GM12878 (cell line): ENCODE measurements around the gene SLC37A3. TPM values are rescaled to one million over a fixed set of nuclear protein-coding genes. Genes with fewer than 3 reads are reported as not detected.

ENCODE experiments used
- ATAC-seq: fragments of 200-7000 bp; cut with Tn5 transposase; 3 replicates; pipeline ENCODE4 v1.9.1; 2020; ENCODE audit warnings: mild to moderate bottlenecking, moderate library complexity
- BruUV-seq: library from RNA; stranded (reverse); fragments of 400-500 nt; replicated peaks from 2 replicates; lab custom pipeline; 2021; lab: Mats Ljungman, UMichigan
- CTCF ChIA-PET: fragments of 300-600 bp; sonication (Branson Sonifier 250); formaldehyde crosslinking; extraction: SDS; loops from one replicate; lab custom pipeline; 2021; ENCODE audit warnings: inconsistent platforms; lab: Yijun Ruan, JAX
- POLR2A ChIA-PET: fragments of 350-600 bp; formaldehyde crosslinking; extraction: SDS; loops from one replicate; lab custom pipeline; 2021; ENCODE audit warnings: inconsistent platforms; lab: Charles Lee
- RAD21 ChIA-PET: fragments of 300-600 bp; sonication (Branson Sonifier 250); formaldehyde crosslinking; loops from one replicate; lab custom pipeline; 2023; ENCODE audit warnings: antibody characterized with exemption; ENCODE audit not compliant: unreplicated experiment; lab: Charles Lee
- SMC1A ChIA-PET: fragments of 300-600 bp; sonication (Branson Sonifier 250); formaldehyde crosslinking; loops from one replicate; lab custom pipeline; 2023; ENCODE audit not compliant: unreplicated experiment, uncharacterized antibody; lab: Charles Lee
- DNase-seq: peaks from one replicate; pipeline ENCODE4 v3.0.0-alpha.2; 2011; ENCODE audit warnings: low read depth, low spot score
- FAIRE-seq: peaks from 3 replicates; lab custom pipeline; 2011; peaks lifted over from hg19 to GRCh38; lab: Jason Lieb, UNC
- H2AFZ ChIP-seq: 2 replicates; pipeline ENCODE4 v1.6.0; 2011; ENCODE audit warnings: low read depth, low read length, control low read depth; ENCODE audit not compliant: control insufficient read depth
- H3K27ac ChIP-seq: 2 replicates; pipeline ENCODE4 v1.5.1; 2011; ENCODE audit warnings: control low read depth; ENCODE audit not compliant: control insufficient read depth, insufficient read depth
- H3K27me3 ChIP-seq, 2 experiments: replicated peaks in 1 of 2; 2 replicates each; pipeline versions ENCODE4 v1.6.0 to v1.6.1; 2011; ENCODE audit warnings: low read length in 1 of 2; ENCODE audit not compliant: control insufficient read depth in 2 of 2, insufficient read depth in 2 of 2
- H3K36me3 ChIP-seq, 2 experiments: 2 replicates each; pipeline ENCODE4 v1.5.1; 2011; ENCODE audit warnings: low read length in 1 of 2; ENCODE audit not compliant: control insufficient read depth in 2 of 2, insufficient read depth in 2 of 2
- H3K4me1 ChIP-seq: 2 replicates; pipeline ENCODE4 v1.6.1; 2011; ENCODE audit warnings: mild to moderate bottlenecking, low read length, moderate library complexity, mixed read lengths; ENCODE audit not compliant: control insufficient read depth, insufficient read depth
- H3K4me2 ChIP-seq: 2 replicates; pipeline ENCODE4 v1.6.0; 2011; ENCODE audit warnings: control low read depth; ENCODE audit not compliant: control insufficient read depth, insufficient read depth
- H3K4me3 ChIP-seq: fragments of 200-600 bp; sonication (generic); 2 replicates; pipeline ENCODE4 v1.5.1; 2016
- H3K79me2 ChIP-seq: 2 replicates; pipeline ENCODE4 v1.6.0; 2011; ENCODE audit warnings: low read length; ENCODE audit not compliant: control insufficient read depth, insufficient read depth
- H3K9ac ChIP-seq: 2 replicates; pipeline ENCODE4 v1.8.0; 2011; ENCODE audit warnings: low read length, control low read depth, mixed read lengths; ENCODE audit not compliant: control insufficient read depth, insufficient read depth
- H3K9me3 ChIP-seq: replicated peaks from 3 replicates; pipeline ENCODE4 v1.5.1; 2011; ENCODE audit warnings: mild to moderate bottlenecking, low read length; ENCODE audit not compliant: control insufficient read depth, insufficient read depth
- H4K20me1 ChIP-seq: 2 replicates; pipeline ENCODE4 v1.6.0; 2011; ENCODE audit not compliant: control insufficient read depth, insufficient read depth
- ATF3 ChIP-seq: IDR thresholded peaks from 2 replicates; pipeline ENCODE4 v1.6.1; 2011; ENCODE audit warnings: low read depth, mild to moderate bottlenecking, low read length, moderate library complexity, borderline replicate concordance; ENCODE audit errors: extremely low read depth
- CUX1 ChIP-seq: IDR thresholded peaks from 2 replicates; pipeline ENCODE4 v1.6.1; 2012; ENCODE audit warnings: improper control_type of control experiment, low read depth, low read length; ENCODE audit not compliant: insufficient replicate concordance
- HCFC1 ChIP-seq: fragments of 150-350 bp; IDR thresholded peaks from 2 replicates; pipeline ENCODE4 v1.6.1; 2014; ENCODE audit warnings: low read length
- IKZF2 ChIP-seq, 2 experiments: fragments of 450-650 bp; IDR thresholded peaks; 2 replicates each; pipeline ENCODE4 v1.6.1; 2017; ENCODE audit warnings: mild to moderate bottlenecking in 2 of 2, moderate library complexity in 2 of 2
- IRF4 ChIP-seq: IDR thresholded peaks from 2 replicates; pipeline ENCODE4 v1.6.1; 2011; ENCODE audit warnings: low read depth, low read length
- KLF5 ChIP-seq: fragments of 450-650 bp; IDR thresholded peaks from 2 replicates; pipeline ENCODE4 v1.6.1; 2014; ENCODE audit warnings: mild to moderate bottlenecking; ENCODE audit not compliant: partially characterized antibody
- NFIC ChIP-seq: IDR thresholded peaks from 2 replicates; pipeline ENCODE4 v1.6.1; 2012; ENCODE audit warnings: low read depth, mild to moderate bottlenecking, inconsistent platforms, low read length, moderate library complexity
- NR2C1 ChIP-seq: fragments of 450-650 bp; IDR thresholded peaks from 2 replicates; pipeline ENCODE4 v1.6.1; 2017; ENCODE audit warnings: antibody characterized with exemption, mild to moderate bottlenecking, moderate library complexity
- POLR2AphosphoS2 ChIP-seq: IDR thresholded peaks from 2 replicates; pipeline ENCODE4 v1.6.1; 2011; ENCODE audit warnings: low read depth, mild to moderate bottlenecking, low read length, improper control_type of control experiment, moderate library complexity
- RUNX3 ChIP-seq: IDR thresholded peaks from 2 replicates; pipeline ENCODE4 v1.6.1; 2012; ENCODE audit warnings: low read length, inconsistent platforms
- ZNF217 ChIP-seq: fragments of 450-650 bp; IDR thresholded peaks from 2 replicates; pipeline ENCODE4 v1.6.1; 2017; ENCODE audit warnings: antibody characterized with exemption, mild to moderate bottlenecking
- ZNF622 ChIP-seq: fragments of 450-650 bp; IDR thresholded peaks from 2 replicates; pipeline ENCODE4 v1.6.1; 2017; ENCODE audit warnings: mild to moderate bottlenecking, inconsistent platforms
- WGBS: methylation state at CpG from one replicate; pipeline ENCODE4 v1.1.6; 2016; ENCODE audit warnings: low lambda C conversion rate; ENCODE audit not compliant: insufficient replicate concordance, insufficient coverage; ENCODE audit errors: missing lambda C conversion rate; 5-methylcytosine and 5-hydroxymethylcytosine counted together
- in situ Hi-C: fragments of 300-500 bp; cut with MboI; formaldehyde crosslinking; loops from 9 replicates; pipeline ENCODE4 v1.14.3; 2018; ENCODE audit warnings: mixed read lengths
- intact Hi-C: fragments of 100-400 bp; cut with micrococcal nuclease; formaldehyde crosslinking; loops from one replicate; pipeline ENCODE4 v1.14.2; 2022; ENCODE audit not compliant: unreplicated experiment
- polyA plus RNA-seq, 11 experiments: library from polyadenylated mRNA; depleted of rRNA in 4 of 11; unstranded in 6 of 11; stranded (reverse) in 5 of 11; fragments of >200 nt; fragmentation: Nextera tagmentation in 4 of 11; fragmentation: Illumina TruSeq in 1 of 11; extraction: Ambion mirVana in 4 of 11; extraction: Trizol in 1 of 11; gene quantifications; 1 replicate in 1 of 11; 2 replicates in 10 of 11; pipeline versions ENCODE4 v1.2.1 to v1.2.3, GENCODE V29; 2011 to 2016; ENCODE audit warnings: inconsistent platforms in 2 of 11, missing spikeins in 2 of 11, low read depth in 1 of 11
- total RNA-seq, 4 experiments: library from RNA; depleted of rRNA in 3 of 4; stranded (reverse); fragments of >200 nt in 3 of 4; fragmentation: Illumina TruSeq in 1 of 4; extraction: Trizol in 1 of 4; gene quantifications; 2 replicates each; pipeline versions ENCODE4 v1.2.1 to v1.2.3, GENCODE V29; 2013 to 2021
- TF ChIP-seq, protein P1 (sequence below): fragments of 450-650 bp; formaldehyde crosslinking; IDR thresholded peaks from 2 replicates; pipeline ENCODE4 v1.4.0; 2020; ENCODE audit warnings: mild to moderate bottlenecking, moderate library complexity
- TF ChIP-seq, protein P2 (sequence below): IDR thresholded peaks from 2 replicates; pipeline ENCODE4 v1.6.1; 2012; ENCODE audit warnings: low read length, inconsistent platforms

The SLC37A3 gene
- total and polyA plus RNA-seq, 10 of the 15 experiments (the other 5 are each of a cell fraction or from before 2014, with no cell fraction given), result 3.7 to 13.6 (median 11.0) TPM

GRCh38 chr7:140391634-140392033, 6.7 kb downstream of the SLC37A3 start:
- peak; percentile 30; the same call in 2 of the 3 replicates for ATAC-seq
- no peaks in the 10 kb centered on the region; the same call in 1 of the 2 replicates for H3K79me2 ChIP-seq
- WGBS, result 41% methylated on average over 1 of the region's 1 CpG
- no peak overlapping the region for H2AFZ ChIP-seq
- POLR2A ChIA-PET, result interaction anchor here (0.6 kb wide), 2 partner anchors 45 to 52 kb away, joined by 3 to 4 read pairs; no protein-coding TSS in a partner anchor
- no peak overlapping the region for H3K27ac ChIP-seq
- no peak for FAIRE-seq
- CTCF ChIA-PET, result no interaction called here
- RAD21 ChIA-PET, result no interaction called here
- intact Hi-C loops (no loop called here), in situ Hi-C loops (no loop called here)
- H3K36me3 ChIP-seq, result no peaks in the 10 kb centered on the region
- TF ChIP-seq NR2C1 (no peak), IKZF2 (IDR thresholded peaks at IDR 0.05) (no peak), IRF4 (no peak), RUNX3 (no peak), NFIC (no peak), ZNF217 (no peak), POLR2AphosphoS2 (no peak), KLF5 (no peak), HCFC1 (no peak), ZNF622 (no peak), ATF3 (no peak), CUX1 (no peak)
- TF ChIP-seq, protein P1, sequence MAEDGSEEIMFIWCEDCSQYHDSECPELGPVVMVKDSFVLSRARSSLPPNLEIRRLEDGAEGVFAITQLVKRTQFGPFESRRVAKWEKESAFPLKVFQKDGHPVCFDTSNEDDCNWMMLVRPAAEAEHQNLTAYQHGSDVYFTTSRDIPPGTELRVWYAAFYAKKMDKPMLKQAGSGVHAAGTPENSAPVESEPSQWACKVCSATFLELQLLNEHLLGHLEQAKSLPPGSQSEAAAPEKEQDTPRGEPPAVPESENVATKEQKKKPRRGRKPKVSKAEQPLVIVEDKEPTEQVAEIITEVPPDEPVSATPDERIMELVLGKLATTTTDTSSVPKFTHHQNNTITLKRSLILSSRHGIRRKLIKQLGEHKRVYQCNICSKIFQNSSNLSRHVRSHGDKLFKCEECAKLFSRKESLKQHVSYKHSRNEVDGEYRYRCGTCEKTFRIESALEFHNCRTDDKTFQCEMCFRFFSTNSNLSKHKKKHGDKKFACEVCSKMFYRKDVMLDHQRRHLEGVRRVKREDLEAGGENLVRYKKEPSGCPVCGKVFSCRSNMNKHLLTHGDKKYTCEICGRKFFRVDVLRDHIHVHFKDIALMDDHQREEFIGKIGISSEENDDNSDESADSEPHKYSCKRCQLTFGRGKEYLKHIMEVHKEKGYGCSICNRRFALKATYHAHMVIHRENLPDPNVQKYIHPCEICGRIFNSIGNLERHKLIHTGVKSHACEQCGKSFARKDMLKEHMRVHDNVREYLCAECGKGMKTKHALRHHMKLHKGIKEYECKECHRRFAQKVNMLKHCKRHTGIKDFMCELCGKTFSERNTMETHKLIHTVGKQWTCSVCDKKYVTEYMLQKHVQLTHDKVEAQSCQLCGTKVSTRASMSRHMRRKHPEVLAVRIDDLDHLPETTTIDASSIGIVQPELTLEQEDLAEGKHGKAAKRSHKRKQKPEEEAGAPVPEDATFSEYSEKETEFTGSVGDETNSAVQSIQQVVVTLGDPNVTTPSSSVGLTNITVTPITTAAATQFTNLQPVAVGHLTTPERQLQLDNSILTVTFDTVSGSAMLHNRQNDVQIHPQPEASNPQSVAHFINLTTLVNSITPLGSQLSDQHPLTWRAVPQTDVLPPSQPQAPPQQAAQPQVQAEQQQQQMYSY (CRISPR knock-in tag), result no peak
- TF ChIP-seq, protein P2, sequence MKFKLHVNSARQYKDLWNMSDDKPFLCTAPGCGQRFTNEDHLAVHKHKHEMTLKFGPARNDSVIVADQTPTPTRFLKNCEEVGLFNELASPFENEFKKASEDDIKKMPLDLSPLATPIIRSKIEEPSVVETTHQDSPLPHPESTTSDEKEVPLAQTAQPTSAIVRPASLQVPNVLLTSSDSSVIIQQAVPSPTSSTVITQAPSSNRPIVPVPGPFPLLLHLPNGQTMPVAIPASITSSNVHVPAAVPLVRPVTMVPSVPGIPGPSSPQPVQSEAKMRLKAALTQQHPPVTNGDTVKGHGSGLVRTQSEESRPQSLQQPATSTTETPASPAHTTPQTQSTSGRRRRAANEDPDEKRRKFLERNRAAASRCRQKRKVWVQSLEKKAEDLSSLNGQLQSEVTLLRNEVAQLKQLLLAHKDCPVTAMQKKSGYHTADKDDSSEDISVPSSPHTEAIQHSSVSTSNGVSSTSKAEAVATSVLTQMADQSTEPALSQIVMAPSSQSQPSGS, result no peak
- no peak overlapping the region for H3K9ac ChIP-seq
- no peaks in the 10 kb centered on the region; the same call in 1 of the 2 replicates for H4K20me1 ChIP-seq
- SMC1A ChIA-PET, result no interaction called here
- no peak overlapping the region for H3K4me2 ChIP-seq
- peaks cover 23% of the 10 kb centered on the region for H3K4me1 ChIP-seq
- BruUV-seq, result no TSS peak
- DNase-seq, result no peak
- H3K4me3 ChIP-seq, result no peak overlapping the region
- no peaks in the 10 kb centered on the region for H3K27me3 ChIP-seq
- H3K9me3 ChIP-seq, result no peaks in the 10 kb centered on the region
